Spleen (tissue), 7 donors: Measurements from ENCODE around the gene SEPTIN2.

Experiments
- CTCF ChIP-seq, 11 experiments: fragments of 200-600 bp in 7 of 11; fragments of 450-650 bp in 4 of 11; sonication (generic) in 4 of 11; IDR thresholded peaks in 8 of 11; conservative IDR thresholded peaks in 3 of 11; 1 replicate in 7 of 11; 2 replicates in 4 of 11; pipeline versions ENCODE4 v1.4.0 to v1.8.0; 2016 to 2021; ENCODE audit warnings: antibody characterized with exemption in 11 of 11, inconsistent platforms in 4 of 11, mild to moderate bottlenecking in 1 of 11
- POLR2A ChIP-seq, 3 donors: fragments of 450-650 bp; IDR thresholded peaks; one replicate each; pipeline ENCODE4 v1.5.1; 2017; ENCODE audit warnings: antibody characterized with exemption in 3 of 3, mild to moderate bottlenecking in 1 of 3
- donor health status: DM: no; HTN: no; CAD: no; lungs with moderate emphysema.
- donor health status: DM: no; HTN: no; CAD: no.
- donor health status: DM: no; HTN: no; CAD: no.

- TF ChIP-seq POLR2A (IDR thresholded peaks at IDR 0.05) (no peak), CTCF (IDR thresholded peaks at IDR 0.05 in 8 of 11, conservative IDR thresholded peaks at IDR 0.05 in 3 of 11) (no peak)
These were observed 5.3 kb downstream of the SEPTIN2 start for GRCh38 chr2:241321033-241321432.
